ENCODE results near the gene ZMIZ1.

ZMIZ1 gene

DNA sequence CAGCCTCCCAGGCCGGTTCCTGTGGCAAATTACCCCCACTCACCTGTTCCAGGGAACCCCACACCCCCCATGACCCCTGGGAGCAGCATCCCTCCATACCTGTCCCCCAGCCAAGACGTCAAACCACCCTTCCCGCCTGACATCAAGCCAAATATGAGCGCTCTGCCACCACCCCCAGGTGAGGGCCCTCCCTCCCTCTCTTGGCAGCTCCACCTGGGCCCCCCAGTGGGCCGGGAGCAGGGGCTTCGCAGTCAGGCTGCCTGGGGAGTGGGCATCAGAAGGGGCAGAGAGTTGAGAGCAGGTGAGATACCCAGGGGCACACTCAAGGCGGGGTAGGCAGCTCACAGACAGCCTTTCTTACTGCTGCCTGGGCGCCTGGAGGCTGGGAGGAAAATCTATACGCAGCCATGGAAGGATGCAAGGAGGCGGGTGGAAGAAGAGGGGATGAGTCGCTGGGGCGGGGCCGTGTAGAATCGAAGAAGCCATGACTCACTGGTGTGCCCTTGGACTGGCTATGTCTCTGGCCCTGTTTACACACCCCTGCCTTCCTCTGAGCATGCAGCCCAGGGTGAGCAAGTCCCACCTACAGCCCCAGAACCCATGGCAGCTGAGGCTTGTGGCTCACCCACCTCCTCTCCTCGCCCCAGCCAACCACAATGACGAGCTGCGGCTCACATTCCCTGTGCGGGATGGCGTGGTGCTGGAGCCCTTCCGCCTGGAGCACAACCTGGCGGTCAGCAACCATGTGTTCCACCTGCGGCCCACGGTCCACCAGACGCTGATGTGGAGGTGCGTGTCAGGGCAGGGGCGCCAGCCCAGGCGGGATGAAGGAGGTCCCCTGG, 229.9 kb downstream of the ZMIZ1 start:
- peak; percentile 53 to 73 for DNase-seq

- no peak for DNase-seq
These were observed 230.9 kb downstream of the ZMIZ1 start for GRCh38 chr10:79299397-79300241.

- no peak for DNase-seq
These were observed 231.9 kb downstream of the ZMIZ1 start for GRCh38 chr10:79300711-79301110.

GRCh38 chr10:79301754-79302530, 233.2 kb downstream of the ZMIZ1 start:
- no peak for DNase-seq

GRCh38 chr10:79303631-79304478, 235.1 kb downstream of the ZMIZ1 start:
- DNase-seq, result no peak

GRCh38 chr10:79304479-79305087, 235.8 kb downstream of the ZMIZ1 start:
- DNase-seq, result no peak

- DNase-seq, result no peak
These were observed 236.7 kb downstream of the ZMIZ1 start for GRCh38 chr10:79305515-79305914.

GRCh38 chr10:79305988-79306387, 237.2 kb downstream of the ZMIZ1 start:
- no peak for DNase-seq

DNA sequence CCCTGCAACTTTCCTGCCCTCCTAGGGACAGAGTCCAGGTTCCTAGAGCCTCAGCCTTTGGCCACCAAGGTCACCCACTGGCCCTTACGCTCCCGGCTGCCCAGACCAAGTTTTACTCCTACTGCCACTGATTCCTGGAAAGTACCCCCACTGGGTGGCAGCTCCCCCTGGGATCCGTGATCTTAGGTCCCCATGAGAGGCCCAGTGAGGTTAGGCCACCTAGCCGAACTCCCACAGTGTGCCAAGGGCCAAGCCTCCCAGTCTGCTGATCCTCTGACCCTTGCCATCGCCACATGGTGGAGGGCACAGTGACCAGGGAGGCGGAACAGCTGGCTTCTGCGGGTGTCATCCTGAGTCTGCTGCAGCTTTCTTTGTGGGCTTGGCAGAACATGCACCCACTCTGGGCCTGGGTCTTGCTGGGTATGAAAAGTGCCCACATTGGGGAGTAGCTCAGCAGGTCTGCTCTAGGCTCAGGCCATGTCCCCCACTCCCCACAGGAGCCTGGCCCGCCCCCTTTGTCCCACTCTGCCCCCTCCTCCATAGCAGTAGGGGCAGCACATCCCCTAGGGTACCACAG, 238.0 kb downstream of the ZMIZ1 start:
- DNase-seq, result no peak

GRCh38 chr10:79308016-79308415, 239.2 kb downstream of the ZMIZ1 start:
- no peak for DNase-seq

DNA sequence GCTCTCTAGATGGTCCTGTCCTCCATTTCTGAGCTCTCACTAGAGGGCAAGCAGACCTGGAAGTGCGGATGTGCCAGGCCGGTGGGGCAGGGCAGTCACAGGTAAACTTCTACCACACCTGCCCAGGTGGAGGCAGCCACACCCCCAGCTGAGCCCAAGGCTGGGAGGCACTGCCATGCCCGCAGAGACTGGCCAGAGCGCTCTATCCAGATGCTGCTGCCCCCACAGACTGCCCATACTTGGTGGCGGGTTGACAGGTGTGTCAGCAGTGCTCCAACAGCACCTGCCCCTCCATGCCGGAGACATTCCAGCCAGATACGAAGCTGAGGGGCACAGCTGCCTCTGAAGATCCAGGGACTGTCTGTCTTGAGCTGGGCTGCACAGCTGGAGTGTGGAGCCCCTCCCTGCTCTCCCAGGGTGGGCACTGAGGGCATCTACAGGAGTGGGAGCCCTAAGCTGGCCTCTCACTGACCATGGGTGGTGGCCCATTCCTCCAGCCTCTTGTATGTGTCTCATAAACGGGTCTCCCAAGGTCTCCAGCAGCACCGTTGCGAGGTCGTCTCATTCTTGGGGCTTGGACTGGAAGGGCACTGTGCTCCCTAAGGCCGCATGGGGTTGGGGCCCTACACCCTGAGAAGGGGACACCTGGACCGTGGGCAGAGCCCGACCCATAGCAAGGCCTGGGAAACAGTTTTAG, 240.4 kb downstream of the ZMIZ1 start:
- no peak for DNase-seq

DNA sequence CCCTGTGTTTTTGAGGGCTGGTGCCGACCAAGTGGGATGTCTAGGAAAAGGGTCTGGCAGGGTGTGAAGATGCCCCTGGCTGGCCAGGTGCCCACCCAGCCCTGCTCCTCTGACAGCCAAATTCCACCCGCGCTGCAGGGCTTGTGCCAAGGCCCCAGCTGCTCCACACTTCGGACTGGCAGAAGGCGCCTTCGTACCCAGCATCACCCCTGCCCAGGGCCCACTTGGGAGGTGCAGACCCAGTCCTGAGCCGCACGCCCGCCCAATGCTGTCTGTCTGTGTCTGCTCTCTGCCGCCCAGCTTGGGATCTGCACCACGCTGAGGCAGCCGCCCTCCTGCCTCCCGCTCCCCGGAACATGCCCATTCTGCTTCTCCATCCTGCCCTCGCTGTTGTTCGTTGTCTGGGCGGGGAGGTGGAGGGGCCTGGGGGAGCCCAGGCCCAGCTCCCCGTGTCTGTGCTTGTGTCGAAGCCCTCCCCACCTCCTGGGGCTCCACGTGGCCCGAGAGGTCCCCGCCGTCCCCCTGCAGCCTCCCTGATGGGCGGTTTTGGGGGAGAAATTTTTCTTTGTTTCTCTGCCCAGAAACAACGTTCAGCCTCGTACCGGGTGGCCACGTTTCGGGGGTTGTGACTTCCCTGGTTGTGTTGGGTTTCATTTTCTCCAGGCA, 241.6 kb downstream of the ZMIZ1 start:
- no peak for DNase-seq

- no peak for DNase-seq
These were observed 242.3 kb downstream of the ZMIZ1 start for GRCh38 chr10:79310911-79311573.

DNA sequence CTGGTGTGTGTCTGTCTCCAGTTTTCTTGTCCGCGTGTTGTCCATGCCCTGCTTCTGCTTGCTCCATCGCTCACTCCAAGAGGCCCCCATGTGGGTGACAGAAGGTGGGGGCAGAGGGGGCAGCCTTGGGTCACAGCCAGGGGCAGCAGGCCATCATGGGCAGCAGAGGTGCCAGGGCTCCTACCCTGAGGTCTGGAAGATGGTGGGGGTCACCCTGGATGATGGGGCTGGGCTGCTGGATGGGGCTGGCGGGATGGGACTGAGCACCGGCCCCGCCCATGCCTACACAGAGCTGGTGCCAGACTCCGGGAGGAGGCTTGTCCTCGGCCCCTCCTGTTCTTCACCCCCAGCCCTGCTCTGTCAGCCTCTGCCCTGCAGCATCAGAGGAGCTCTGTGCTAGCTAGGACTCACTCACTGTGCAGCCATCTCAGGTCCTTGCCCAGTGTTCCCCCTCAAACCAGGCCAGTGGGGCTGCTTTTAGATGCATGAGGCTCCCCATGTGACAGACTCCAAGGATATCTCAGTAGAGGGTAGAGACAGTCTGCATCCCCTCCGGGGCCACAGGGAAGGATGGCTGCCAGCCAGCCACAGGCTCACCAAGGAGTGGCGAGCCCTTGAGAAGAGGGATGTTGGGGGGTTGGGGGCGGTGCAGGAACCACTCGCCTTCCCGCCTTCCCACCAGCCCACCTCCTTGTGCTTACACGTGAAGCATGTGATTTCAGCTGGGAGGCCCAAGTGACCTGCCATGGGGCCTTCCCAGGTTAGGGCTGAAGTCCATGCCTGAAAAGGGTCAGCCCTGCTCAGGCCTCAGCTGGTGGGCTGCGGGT, 243.0 kb downstream of the ZMIZ1 start:
- DNase-seq, result no peak

GRCh38 chr10:79312601-79313187, 243.9 kb downstream of the ZMIZ1 start:
- DNase-seq, result no peak

- no peak for DNase-seq
These were observed 244.6 kb downstream of the ZMIZ1 start for GRCh38 chr10:79313320-79313719.

DNA sequence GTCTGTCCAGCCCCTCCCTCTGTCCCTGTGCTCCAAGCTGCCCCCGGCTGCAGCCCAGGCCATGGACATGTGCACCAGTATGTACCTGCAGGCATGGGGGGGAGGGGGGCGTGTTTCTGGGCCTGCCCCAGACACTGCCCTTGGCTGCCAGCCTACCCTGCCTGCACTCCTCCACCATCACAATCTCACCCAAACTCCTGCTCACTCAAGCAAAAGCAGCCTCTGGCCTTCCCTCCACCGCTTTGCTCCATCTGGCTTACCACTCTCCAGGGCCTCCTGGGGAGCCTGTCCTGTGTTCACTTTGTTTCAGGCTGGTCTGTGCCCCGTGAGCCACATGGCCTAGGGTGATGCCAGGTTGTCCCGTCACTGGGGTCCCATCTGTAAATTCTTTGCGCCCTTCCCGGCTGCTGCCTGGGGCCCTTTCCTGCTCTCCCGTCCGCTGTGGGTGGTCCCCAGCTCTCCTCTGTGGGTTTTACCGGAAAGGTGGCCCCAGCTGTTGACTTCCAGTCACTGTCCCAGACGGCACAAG, 245.2 kb downstream of the ZMIZ1 start:
- DNase-seq, result no peak

Data from activated T-cell treated with anti-CD3 and anti-CD28 coated beads, Interleukin-2, amount 50 U/mL, for 48 hours (primary cell).